Measurements from ENCODE around the gene C1orf21. TPM values are rescaled to one million over a fixed set of nuclear protein-coding genes. Genes with fewer than 3 reads are reported as not detected.

The C1orf21 gene
- total and polyA plus RNA-seq, 2 of the 4 experiments (the other 2 are of a cell fraction), result 6.4 to 9.9 TPM

DNA sequence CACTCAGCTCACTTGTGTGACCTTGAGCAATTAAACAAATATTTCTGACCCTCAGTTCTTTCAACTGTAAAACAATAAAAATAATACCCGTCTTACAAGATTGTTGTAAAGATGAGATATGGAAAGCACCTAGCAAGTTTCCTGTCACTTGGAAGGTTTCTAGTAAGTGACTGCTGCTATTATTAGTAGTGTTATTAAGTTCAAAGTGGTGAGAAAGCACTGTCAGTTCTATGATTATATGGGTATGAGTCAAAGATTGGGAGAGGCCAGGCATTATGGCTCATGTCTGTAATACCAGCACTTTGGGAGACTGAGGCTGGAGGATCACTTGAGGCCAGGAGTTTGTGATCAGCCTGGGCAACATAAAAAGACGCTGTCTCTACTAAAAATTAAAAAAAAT lies 145.4 kb downstream of the C1orf21 start:
- TF ChIP-seq CEBPB (IDR thresholded peaks at IDR 0.05; ENCODE audit: low read depth, low read length), result no peak
- TF ChIP-seq CHD1 (IDR thresholded peaks at IDR 0.05; ENCODE audit: low read depth, low read length), result no peak
- TF ChIP-seq BHLHE40 (IDR thresholded peaks at IDR 0.05; ENCODE audit: low read depth, low read length), result no peak
- no peak for TF ChIP-seq RAD21 (IDR thresholded peaks at IDR 0.05; ENCODE audit: low read length)
- no peak for TF ChIP-seq SMC3 (IDR thresholded peaks at IDR 0.05; ENCODE audit: low read depth, low read length)
- no peak for TF ChIP-seq RCOR1 (IDR thresholded peaks at IDR 0.05; ENCODE audit: insufficient replicate concordance, low read length)
- TF ChIP-seq FOS (IDR thresholded peaks at IDR 0.05; ENCODE audit: low read depth, low read length), result no peak
- no peak for TF ChIP-seq POLR2A (IDR thresholded peaks at IDR 0.05; ENCODE audit: low read depth, low read length)
- TF ChIP-seq, protein P1, sequence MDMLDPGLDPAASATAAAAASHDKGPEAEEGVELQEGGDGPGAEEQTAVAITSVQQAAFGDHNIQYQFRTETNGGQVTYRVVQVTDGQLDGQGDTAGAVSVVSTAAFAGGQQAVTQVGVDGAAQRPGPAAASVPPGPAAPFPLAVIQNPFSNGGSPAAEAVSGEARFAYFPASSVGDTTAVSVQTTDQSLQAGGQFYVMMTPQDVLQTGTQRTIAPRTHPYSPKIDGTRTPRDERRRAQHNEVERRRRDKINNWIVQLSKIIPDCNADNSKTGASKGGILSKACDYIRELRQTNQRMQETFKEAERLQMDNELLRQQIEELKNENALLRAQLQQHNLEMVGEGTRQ (IDR thresholded peaks at IDR 0.05; ENCODE audit: low read depth, low read length), result no peak
- TF ChIP-seq CTCF (conservative IDR thresholded peaks at IDR 0.05; ENCODE audit: low read depth, low read length), result no peak
- TF ChIP-seq MAZ (IDR thresholded peaks at IDR 0.05; ENCODE audit: borderline replicate concordance, low read depth, low read length), result no peak
- no peak overlapping the region for H3K4ac ChIP-seq (ENCODE audit: low read depth, low read length)
- no peak overlapping the region for H2BK120ac ChIP-seq (ENCODE audit: low read depth, low read length)
- H4K5ac ChIP-seq (ENCODE audit: low read depth, low read length), result no peak overlapping the region
- WGBS, 2 experiments (ENCODE audit: extremely low coverage in 2 of 2, insufficient read length in 1 of 2), result no CpG with 5 or more reads among the region's 2 CpGs
- 0 out of 4 replicates have a peak, but pooled peaks cover 0 to 3% of the 10 kb centered on the region in 2 experiments for H3K79me1 ChIP-seq (ENCODE audit: low read depth in 1 of 2, low read length in 2 of 2)
- H3K56ac ChIP-seq (ENCODE audit: extremely low read depth, insufficient read depth, low read length), result no peak overlapping the region
- no peak overlapping the region for H3K4me3 ChIP-seq (ENCODE audit: insufficient read depth, low read depth, low read length)
- H3K4me1 ChIP-seq (ENCODE audit: control insufficient read depth, insufficient read depth, low read length), result no peaks in the 10 kb centered on the region
- intact Hi-C loops (cut with micrococcal nuclease) (no loop called here), in situ Hi-C loops (cut with MboI; ENCODE audit: low sequenced_read_pairs) (no loop called here), dilution Hi-C loops (cut with HindIII; ENCODE audit: low sequenced_read_pairs, unreplicated experiment) (no loop called here)
- peaks cover 3% of the 10 kb centered on the region; the same call in 1 of the 2 replicates for H3K9me3 ChIP-seq (ENCODE audit: control insufficient read depth, insufficient read depth, low read length)
- no peak overlapping the region for H2BK15ac ChIP-seq (ENCODE audit: low read depth, low read length)
- no peak overlapping the region for H3K9ac ChIP-seq (ENCODE audit: low read depth, low read length)
- ChIA-PET POLR2A (ENCODE audit: unreplicated experiment) (no interaction called here), CTCF (no interaction called here)
- peaks cover 1% of the 10 kb centered on the region; the same call in 1 of the 2 replicates for H3K36me3 ChIP-seq (ENCODE audit: control insufficient read depth, insufficient read depth, low read length)
- no TSS peak for BruUV-seq (replicated peaks)
- H2AK5ac ChIP-seq (ENCODE audit: low read depth, low read length), result no peak overlapping the region
- no peak overlapping the region for H2BK20ac ChIP-seq (ENCODE audit: low read depth, low read length)
- no peak overlapping the region for H3K27ac ChIP-seq (ENCODE audit: insufficient read depth, low read length)
- no peak overlapping the region for H2AFZ ChIP-seq (replicated peaks; ENCODE audit: low read length, poor library complexity)
- H2BK5ac ChIP-seq (ENCODE audit: low read depth, low read length, poor library complexity, severe bottlenecking), result no peak overlapping the region
- ATAC-seq (ENCODE audit: low read depth), result no peak
- no peaks in the 10 kb centered on the region for H3K9me1 ChIP-seq (ENCODE audit: insufficient read depth, low read length)
- H2AK9ac ChIP-seq (replicated peaks; ENCODE audit: low read depth, low read length, poor library complexity), result no peak overlapping the region
- no peak overlapping the region for H3K18ac ChIP-seq (ENCODE audit: low read depth, low read length)
- H3K4me2 ChIP-seq (ENCODE audit: low read depth, low read length), result no peak overlapping the region
- no peak overlapping the region for H4K8ac ChIP-seq (ENCODE audit: low read depth in 2 of 2, low read length in 2 of 2)
- H3K23ac ChIP-seq (ENCODE audit: low read depth, low read length), result no peak overlapping the region
- no peaks in the 10 kb centered on the region for H4K20me1 ChIP-seq (ENCODE audit: insufficient read depth, low read length)
- DNase-seq, result no peak
- no peak overlapping the region for H4K91ac ChIP-seq (ENCODE audit: insufficient read depth, low read depth, low read length)
- H3K27me3 ChIP-seq (ENCODE audit: control insufficient read depth, insufficient read depth, low read length), result no peaks in the 10 kb centered on the region
- H3K14ac ChIP-seq (replicated peaks; ENCODE audit: low read depth, low read length), result no peak overlapping the region
